Purkinje cell (primary cell): Measurements from ENCODE around the gene CST3. TPM values are rescaled to one million over a fixed set of nuclear protein-coding genes. Genes with fewer than 3 reads are reported as not detected.

Experiments used
- polyA plus RNA-seq: library from polyadenylated mRNA; unstranded; fragments of >200 nt; fragmentation: Nextera tagmentation; gene quantifications from 2 replicates; pipeline ENCODE4 v1.2.1, GENCODE V29; 2014

The CST3 gene
- polyA plus RNA-seq = 138 and 167 TPM in 2 replicates

GRCh38 chr20:23637282-23638221 lies at the start of gene CST3:
Gene CST3, minus strand, starts transcription at chr20:23637955. Its CDS starts 93 bp downstream, at chr20:23637862.

GRCh38 chr20:23605867-23606651 lies 31.7 kb downstream of the CST3 start, which contains the start of gene CST9:
Gene CST9, minus strand, starts transcription at chr20:23605917. Its CDS starts 53 bp downstream, at chr20:23605864.

Other genes with a start within 250 kb of the CST3 start
- 60.1 and 103 TPM in 2 replicates for gene NAPB, start 216.5 kb downstream of the CST3 start, polyA plus RNA-seq
- gene CSTL1, start 198.3 kb downstream of the CST3 start, polyA plus RNA-seq = not detected in 2 replicates
- gene CST11, start 185.1 kb downstream of the CST3 start, polyA plus RNA-seq = not detected in 2 replicates
- not detected in 2 replicates for gene CST8, start 146.8 kb downstream of the CST3 start, polyA plus RNA-seq
- not detected in 2 replicates for gene CST9L, start 69.5 kb downstream of the CST3 start, polyA plus RNA-seq
- not detected in 2 replicates for gene CST9, start 32.0 kb downstream of the CST3 start, polyA plus RNA-seq
- not detected in 2 replicates for gene CST4, start 51.1 kb upstream of the CST3 start, polyA plus RNA-seq
- gene CST1, start 113.0 kb upstream of the CST3 start, polyA plus RNA-seq = not detected in 2 replicates
- not detected in 2 replicates for gene CST2, start 188.8 kb upstream of the CST3 start, polyA plus RNA-seq
- not detected in 2 replicates for gene CST5, start 241.8 kb upstream of the CST3 start, polyA plus RNA-seq